GM18511 (cell line): ENCODE measurements around the gene CHRM5.

Experiments used
- ATAC-seq: cut with Tn5 transposase; IDR thresholded peaks from one replicate; pipeline ENCODE4 v1.9.1; 2021; ENCODE audit warnings: mild to moderate bottlenecking, moderate library complexity; ENCODE audit not compliant: unreplicated experiment

The CHRM5 gene

DNA sequence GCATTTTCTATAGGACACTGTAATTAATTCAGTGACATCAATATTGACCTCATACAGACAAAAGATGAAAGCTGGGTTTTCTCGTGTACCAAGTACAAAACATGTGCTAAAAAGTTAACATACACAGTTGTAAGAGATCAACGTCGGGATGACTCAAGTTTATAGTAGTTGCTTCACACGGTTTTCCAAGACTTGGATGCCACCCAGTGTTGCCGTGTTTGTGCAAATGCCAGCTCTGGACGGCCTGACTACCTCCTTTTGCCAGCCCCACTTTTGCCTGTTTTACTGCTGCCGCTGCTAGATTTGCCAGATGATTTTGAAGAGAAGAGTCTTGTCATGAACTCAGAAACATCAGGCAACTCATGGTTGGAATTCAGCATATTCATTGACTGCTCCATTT, 115.8 kb downstream of the CHRM5 start:
- no peak for ATAC-seq

DNA sequence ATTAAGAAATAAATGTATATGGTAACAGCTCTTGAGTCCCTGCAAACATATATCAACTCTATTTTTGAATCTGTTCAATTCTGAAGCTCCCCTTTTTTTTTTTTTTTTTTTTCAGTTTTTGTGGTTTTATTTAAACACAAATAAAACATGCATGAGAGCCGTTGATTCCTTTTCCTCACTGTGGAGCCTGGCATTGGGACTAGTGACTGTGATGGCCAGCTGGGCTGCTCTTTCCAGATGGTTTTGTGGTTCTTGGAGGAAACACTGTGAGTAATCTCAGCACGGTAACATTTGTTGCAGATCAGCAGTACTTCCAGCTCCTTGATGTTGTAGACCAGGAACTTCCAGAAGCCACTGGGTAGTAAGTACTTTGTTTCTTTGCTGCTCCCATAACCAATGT, 117.4 kb downstream of the CHRM5 start:
- ATAC-seq = no peak

DNA sequence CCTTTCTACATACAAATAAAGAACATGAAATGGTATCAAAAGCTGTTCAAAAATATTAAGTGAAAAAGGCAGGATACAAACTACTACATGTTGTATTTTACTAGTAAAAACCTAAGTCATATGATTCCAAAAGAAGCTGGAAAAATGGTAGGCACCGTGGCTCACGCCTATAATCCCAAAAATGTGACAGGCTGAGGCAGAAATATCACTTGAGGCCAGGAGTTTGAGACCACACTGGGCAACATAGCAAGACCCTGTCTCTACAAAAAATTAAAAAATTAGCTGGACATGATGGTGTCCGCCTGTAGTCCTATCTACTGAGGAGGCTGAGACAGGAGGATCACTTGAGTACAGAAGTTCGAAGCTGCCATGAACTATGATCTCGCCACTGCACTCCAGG, 131.6 kb downstream of the CHRM5 start:
- ATAC-seq = no peak

DNA sequence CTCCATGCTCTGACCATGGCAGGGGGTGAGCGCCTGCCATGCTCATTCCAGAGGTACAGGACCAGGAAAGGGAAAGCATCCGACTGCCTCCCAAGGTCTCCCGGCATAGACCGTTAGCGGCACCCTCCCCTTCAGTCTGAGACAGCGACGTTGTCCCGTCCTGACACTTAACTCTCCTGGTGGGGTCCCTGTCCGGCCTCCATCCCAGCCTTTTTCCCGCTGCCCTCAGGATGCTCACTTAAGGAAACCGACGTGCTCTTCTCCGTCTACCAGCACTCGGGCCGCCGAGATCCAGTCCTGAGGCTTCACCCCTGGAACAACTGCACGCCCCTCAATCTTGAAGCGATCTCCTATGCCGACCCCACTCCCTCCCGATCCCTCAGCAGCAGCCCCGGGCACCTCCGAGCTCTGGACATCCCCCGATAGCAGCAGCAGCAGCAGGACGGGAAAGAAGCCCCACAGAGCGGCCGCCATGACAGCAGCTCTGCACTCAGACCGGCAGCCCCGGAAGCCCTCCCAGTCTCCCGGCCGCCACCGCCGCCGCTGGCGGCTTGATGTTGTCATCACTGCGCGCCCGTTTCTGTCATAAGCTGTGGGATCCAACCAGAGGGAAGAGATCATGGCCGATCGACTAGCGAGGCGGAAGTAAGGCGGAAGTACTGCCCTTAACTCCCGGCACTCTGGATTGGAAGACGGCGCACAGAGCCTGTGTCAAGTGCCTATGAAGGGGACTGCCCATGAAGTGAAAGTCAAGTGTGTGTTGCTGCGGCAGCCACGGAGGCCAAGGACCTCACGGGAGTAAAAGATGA, 133.3 kb downstream of the CHRM5 start, which contains the start of the genes EMC7 and PGBD4:
EMC7 (minus strand) TSS at position 497 of the 809 bp plus-strand sequence; CDS start at position 474, 23 bp downstream.
PGBD4 (plus strand) TSS at position 718 of the 809 bp plus-strand sequence. CDS start 449 bp downstream, outside the sequence.
- peak; percentile 98 for ATAC-seq

DNA sequence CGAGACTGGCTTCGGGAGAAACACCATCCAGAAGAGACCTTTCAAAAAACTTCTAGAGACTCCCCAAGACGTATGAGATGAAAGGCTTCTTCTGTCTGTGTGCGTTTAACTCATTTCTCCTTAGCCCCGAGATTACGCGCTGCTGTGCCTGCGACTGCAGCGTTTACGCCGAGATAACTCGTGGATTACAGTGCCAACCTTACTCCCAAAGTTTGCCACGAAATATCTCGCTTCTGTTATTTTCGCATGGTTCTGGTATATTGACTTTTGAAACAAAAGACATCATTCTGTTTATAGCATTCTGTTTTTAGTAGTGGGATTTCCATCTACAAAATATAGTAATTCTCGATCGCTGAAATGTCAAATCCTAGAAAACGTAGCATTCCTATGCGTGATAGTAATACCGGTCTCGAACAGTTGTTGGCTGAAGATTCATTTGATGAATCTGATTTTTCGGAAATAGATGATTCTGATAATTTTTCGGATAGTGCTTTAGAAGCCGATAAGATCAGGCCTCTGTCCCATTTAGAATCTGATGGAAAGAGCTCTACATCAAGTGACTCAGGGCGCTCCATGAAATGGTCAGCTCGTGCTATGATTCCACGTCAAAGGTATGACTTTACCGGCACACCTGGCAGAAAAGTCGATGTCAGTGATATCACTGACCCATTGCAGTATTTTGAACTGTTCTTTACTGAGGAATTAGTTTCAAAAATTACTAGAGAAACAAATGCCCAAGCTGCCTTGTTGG, 134.1 kb downstream of the CHRM5 start:
- ATAC-seq = peak; percentile 24

DNA sequence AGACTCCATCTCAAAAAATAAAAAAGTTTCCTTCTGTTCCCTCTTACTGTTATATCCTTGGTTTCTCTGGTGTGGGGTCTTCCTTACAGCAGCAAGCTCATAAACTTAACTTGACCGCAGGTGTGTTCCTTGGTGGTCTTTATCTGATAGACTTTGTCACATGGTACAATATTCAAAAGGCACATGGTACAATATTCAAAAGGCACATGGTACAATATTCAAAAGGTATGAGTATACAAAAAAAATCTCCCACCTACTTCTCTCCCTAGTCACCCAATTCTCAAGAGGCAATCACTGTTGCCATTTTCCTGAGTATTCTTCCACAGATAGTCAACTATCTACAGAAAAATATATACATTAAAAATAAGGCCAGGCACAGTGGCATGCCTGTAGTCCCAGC, 138.1 kb downstream of the CHRM5 start:
- ATAC-seq = no peak

DNA sequence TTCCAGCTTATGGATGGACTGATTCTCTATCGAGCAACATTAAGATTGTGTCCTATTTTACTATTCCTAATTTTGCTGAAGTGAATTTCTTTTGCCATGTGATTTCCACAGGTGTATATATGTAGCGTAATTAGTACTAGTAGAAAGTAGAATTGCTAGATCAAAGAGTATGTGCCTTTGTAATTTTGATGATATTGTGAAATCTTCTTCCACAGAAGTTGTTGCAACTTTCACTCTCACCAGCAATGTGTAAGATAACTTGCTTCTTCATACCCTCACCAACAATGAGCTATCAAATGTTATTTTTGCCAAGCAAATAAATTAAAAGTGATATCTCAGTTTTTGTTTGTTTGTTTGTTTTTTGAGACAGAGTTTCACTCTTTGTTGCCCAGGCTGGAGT, 139.0 kb downstream of the CHRM5 start:
- ATAC-seq = no peak

DNA sequence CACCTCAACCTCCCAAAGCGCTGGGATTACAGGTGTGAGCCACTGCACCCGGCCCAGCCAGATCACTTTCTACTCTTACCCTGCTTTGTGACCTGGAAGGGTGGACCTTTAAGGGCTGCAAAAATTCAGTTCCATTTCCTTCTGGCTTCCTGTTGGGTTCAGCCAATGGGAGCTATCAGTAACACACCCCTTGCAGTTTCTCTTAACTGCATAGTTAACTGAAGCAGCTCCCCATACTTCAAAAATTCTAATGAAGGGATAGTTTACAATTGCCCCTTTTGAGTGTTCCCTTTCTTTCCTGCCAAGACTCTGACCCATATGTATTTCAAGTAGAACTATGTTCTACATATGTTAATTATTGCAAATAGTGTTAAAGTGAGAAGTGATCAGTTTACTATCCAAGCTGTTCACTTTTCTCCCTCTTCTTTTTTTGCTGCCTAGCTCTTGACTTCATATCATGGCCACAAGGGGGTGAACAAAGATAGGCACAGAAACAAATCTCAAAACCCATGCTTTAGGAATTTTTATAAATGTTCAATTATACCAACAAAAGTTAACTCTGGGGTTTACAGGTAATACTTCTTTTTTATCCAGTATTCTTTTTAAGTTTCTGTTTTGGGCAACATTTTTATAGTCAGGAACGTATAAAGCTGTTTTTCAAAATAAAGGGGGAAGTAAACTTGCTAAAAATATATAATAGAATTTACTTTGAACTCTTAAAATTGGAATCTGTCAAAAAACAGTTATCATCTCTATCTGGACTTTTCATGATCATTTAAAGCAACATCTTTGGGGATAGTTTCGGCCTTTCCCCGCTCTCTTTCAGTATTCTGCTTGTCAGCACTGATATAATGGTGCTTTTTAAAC, 141.7 kb downstream of the CHRM5 start:
- ATAC-seq = no peak

DNA sequence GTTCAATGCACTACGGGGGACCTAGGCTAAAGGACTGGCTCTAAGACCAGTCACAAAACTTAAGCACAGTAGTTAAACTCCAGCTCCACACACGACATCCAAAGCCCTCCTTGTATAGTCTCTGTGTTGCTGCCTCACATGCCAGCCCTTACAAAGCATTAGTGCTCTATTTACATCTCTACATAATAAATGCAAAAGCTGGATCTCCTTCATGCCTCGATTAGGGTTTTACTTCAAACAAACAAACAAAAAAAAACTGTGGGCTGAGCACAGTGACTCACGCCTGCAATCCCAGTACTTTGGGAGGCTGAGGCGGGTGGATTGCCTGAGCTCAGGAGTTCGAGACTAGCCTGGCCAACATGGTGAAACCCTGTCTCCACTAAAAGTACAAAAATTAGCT, 143.2 kb downstream of the CHRM5 start:
- no peak for ATAC-seq

DNA sequence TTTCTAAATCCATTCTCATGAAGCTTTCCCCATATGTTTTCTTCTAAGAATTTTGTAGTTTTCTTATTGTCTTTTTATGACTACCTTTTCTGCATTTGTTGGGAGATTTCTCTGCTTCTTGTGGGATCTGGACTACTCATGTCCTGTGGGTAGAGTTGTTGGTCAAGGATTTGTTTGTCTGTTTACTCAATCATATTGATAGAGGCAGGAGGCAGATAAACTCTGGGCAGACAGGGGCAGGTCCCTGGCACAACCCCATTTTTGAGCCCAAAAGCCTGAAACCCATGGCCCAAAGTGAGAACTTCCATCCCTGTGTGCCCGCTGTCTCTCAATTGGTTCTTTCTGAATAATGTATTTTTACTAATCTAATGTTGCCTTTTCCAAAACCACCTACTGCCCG, 145.9 kb downstream of the CHRM5 start:
- ATAC-seq = no peak

DNA sequence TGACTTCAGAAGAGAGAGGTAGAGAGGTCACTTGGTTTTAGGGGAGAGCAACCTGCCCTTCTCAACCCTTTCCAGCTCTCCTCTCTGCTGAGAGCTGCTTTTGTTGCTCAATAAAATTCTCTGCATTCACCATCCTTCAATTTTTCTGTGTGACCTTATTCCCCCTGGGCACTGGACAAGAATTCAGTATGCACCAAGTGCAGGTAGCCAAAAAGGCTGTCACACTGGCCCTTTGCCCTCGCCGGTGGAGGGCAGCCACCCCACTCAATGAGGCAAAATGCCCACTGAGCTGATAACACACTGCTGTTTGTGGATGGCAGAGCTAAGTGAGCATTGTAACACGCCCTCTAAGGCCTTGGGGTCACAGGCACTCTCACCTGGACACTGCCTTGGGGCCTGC, 146.4 kb downstream of the CHRM5 start:
- ATAC-seq = no peak

DNA sequence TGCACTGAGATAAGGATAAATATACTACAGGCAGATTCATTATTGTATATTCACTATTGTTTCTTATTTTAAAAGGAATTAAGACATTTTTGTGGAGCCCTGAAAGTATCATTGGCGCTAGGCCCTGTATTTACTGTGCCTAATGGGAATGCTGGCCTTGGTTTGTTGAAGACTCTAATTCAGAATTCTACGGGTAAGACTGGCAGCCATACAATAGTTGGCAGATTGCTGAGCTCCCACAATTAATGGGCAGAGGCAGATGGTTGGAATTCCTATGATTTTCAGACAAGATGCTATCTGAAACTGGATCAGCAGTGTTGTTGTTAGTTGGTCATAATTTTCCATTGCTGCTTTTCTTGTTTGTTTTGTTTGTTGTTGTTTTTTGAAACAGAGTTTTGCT, 148.3 kb downstream of the CHRM5 start:
- no peak for ATAC-seq
